ENCODE data around the gene DNAJB6.

DNA sequence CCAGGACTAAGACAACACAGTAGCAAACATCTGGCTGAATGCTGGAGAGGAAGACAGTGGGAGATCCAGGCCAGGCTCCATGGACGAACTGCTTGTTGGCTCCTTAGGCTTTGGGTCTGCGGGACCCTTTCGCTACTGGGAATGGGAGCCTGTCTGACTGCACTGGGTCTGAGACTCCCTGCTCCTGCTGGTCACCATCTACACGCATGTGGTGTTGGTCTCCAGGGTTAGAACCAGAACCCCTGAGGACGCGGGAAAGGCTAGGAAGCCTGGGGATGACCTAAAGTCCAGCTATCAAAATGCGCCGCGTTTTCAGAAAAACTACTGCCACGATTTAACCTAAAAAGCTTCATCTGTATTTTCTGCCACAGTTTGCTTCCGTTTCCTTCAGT, 817 bp upstream of the DNAJB6 start:
- TF ChIP-seq POLR2A (IDR thresholded peaks at IDR 0.05; ENCODE audit: low read depth, low read length) (no peak), RAD21 (IDR thresholded peaks at IDR 0.05; ENCODE audit: low read length) (no peak)
- TF ChIP-seq, protein P1, sequence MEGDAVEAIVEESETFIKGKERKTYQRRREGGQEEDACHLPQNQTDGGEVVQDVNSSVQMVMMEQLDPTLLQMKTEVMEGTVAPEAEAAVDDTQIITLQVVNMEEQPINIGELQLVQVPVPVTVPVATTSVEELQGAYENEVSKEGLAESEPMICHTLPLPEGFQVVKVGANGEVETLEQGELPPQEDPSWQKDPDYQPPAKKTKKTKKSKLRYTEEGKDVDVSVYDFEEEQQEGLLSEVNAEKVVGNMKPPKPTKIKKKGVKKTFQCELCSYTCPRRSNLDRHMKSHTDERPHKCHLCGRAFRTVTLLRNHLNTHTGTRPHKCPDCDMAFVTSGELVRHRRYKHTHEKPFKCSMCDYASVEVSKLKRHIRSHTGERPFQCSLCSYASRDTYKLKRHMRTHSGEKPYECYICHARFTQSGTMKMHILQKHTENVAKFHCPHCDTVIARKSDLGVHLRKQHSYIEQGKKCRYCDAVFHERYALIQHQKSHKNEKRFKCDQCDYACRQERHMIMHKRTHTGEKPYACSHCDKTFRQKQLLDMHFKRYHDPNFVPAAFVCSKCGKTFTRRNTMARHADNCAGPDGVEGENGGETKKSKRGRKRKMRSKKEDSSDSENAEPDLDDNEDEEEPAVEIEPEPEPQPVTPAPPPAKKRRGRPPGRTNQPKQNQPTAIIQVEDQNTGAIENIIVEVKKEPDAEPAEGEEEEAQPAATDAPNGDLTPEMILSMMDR (conservative IDR thresholded peaks at IDR 0.05; ENCODE audit: low read depth, low read length): no peak

Data from IMR-90 (cell line).